GM18505 (cell line): ENCODE measurements around the gene ZNF516.
A peak's percentile ranks its signal among the peaks of the same experiment; 100 is the strongest.

ENCODE experiments used
- ATAC-seq: cut with Tn5 transposase; IDR thresholded peaks from one replicate; pipeline ENCODE4 v1.9.1; 2021; ENCODE audit not compliant: unreplicated experiment
- POLR2A ChIP-seq: IDR thresholded peaks from 4 replicates; pipeline ENCODE4 v1.6.1; 2011; ENCODE audit warnings: borderline replicate concordance; ENCODE audit not compliant: insufficient read depth, insufficient read length; ENCODE audit errors: extremely low read depth

ZNF516 gene

GRCh38 chr18:76420898-76421684, 74.0 kb downstream of the ZNF516 start:
- ATAC-seq, result no peak

DNA sequence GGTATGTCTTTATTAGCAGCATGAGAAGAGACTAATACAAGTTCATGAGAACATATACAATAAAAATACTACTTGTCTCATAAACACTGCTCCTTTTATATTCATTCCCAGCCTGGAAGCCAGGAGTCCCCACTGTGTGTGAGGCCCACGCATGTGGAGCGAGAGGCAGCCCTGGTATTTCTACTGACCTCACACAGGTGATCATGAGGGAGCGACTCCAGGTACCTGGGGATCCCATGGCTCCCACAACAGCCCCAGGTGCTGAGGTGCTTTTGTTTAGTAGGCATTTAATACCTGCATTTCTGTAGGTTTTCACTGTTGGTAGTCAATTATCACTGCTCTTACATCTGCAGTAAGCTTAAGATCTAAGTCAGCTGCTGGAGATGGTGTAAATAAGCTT, 75.2 kb downstream of the ZNF516 start:
- no peak for TF ChIP-seq POLR2A
- ATAC-seq, result no peak

More at GRCh38 chr18:76420898-76421684, 74.0 kb downstream of the ZNF516 start:
- no peak for TF ChIP-seq POLR2A

GRCh38 chr18:76416911-76417310, 78.1 kb downstream of the ZNF516 start:
- TF ChIP-seq POLR2A, result no peak
- no peak for ATAC-seq

GRCh38 chr18:76414936-76415621, 80.0 kb downstream of the ZNF516 start:
- no peak for TF ChIP-seq POLR2A
- ATAC-seq, result no peak

DNA sequence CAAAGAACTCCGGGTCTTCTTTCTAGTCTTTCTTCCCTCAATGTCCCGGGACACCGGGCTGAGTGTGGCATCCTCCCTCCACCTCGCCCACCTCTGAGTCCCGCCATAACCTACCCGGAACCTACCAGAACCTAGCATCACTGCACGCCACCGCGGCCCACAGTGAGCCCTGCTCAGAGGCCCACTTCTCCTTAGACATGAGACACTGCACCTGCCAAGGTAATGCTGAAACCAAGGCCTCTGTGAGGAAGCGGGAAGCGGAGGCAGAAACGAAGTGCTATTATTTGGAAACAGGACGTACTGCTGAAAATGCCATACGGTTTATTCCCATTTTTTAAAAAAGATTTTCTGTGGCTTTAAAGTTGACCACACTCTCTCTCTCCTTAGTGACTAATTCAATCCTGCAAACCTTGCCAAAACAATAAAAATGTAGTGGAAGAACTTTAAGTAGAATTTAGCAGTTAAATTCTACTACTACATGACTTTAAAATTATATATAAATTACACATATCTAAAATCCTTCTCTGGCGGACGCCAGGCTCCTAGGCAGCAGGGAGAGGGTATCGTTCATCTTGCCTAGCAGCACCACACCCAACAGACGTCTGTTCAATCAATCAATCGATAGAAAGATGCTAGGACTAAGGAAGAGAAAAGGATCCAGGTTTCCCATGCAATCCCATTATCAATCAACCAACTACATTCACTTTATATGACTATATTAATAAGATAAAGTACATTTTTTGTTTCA, 82.0 kb downstream of the ZNF516 start:
- ATAC-seq, result no peak
- TF ChIP-seq POLR2A, result no peak

DNA sequence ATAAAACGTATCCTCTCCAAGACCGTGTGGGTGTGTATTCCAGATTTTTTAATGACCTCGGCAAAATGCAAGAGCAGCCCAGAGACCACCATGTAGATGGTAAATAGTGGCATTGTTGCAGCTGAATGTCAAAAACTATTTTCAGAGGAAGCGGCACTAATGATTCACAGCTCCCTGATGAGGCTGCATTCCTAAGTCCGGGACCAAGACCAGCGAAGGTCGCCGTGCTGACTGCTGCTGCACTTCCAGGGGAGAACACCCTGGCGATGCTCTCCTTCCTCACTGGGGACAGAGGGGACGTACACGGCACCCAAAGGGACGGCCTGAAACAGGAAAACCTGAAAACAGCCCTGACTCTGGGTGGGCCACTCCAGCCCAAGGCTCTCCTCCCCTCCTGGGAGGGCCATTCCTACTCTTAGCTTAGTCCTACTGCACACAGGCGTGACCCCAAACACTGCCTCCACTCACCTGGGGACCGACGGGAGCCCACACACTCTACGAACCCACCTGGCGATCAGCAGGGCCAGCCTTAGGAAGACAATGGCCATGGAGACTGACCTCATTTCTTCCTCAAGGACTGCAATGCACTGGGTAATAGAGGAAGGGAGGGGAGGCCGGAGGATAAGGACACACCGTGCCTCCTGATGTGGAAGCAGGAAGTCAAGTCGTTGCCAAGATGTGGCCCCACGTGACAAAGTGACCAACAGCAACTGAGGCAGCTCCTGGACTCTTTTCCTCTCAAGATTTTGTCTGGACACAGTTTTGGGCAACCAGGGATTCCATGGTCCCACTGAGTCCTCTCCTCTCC, 82.8 kb downstream of the ZNF516 start:
- no peak for ATAC-seq
- TF ChIP-seq POLR2A, result no peak

- ATAC-seq, result peak; percentile 68
- no peak for TF ChIP-seq POLR2A
Observed at GRCh38 chr18:76410660-76411417, 84.2 kb downstream of the ZNF516 start.

- TF ChIP-seq POLR2A, result no peak
- ATAC-seq, result no peak
Observed at GRCh38 chr18:76410033-76410432, 85.0 kb downstream of the ZNF516 start.

DNA sequence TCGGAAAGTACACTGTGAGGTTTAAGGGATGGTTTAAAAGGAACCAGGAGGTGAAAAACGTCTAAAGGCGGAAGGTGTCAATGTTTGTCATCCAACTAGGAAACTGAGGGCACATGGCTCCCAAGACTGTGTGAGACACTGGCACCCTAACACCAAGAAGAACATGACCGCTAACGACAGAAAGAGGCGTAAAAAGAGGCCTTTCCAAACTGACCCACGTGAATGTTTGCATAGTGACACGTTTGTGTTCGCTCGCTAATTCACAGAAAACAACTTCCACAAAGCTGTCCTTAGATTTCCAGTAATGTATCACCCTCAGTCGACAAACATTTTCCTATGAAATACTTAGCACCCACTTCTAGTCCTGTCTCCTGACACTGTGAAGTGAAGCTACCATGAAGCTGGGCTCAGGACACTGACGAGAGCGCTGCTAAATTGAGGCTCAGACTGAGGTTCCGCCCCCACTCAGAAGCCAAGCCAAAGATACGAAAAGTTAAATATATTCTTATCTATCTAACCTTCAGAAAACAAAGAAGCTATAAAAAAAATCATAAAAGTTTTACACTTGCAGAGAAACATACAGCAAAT, 86.5 kb downstream of the ZNF516 start:
- TF ChIP-seq POLR2A, result no peak
- ATAC-seq, result no peak

GRCh38 chr18:76407681-76408080, 87.4 kb downstream of the ZNF516 start:
- TF ChIP-seq POLR2A, result no peak

DNA sequence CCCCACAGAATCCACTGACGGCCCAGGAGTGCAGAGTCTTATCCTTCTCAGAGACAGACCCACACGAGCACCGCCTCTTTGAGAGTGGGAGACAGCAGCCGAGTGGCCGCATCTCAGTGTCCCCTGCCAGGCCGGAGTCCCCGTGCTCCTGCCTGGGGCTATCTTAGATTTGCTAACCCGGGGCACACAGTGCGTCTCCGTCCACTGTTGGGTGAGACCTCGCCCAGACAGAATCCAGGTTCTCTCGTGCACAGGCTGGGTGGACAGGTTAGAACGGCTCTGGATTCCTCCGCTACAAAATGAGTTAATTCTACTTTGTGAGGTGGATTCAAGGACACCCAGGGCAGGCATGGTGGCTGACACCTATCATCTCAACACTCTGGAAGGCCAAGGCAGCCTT, 88.3 kb downstream of the ZNF516 start:
- no peak for ATAC-seq

More at GRCh38 chr18:76407681-76408080, 87.4 kb downstream of the ZNF516 start:
- no peak for ATAC-seq

More for the DNA sequence above, 88.3 kb downstream of the ZNF516 start:
- no peak for TF ChIP-seq POLR2A
